ENCODE measurements around the gene RPL13A.

The RPL13A gene

DNA sequence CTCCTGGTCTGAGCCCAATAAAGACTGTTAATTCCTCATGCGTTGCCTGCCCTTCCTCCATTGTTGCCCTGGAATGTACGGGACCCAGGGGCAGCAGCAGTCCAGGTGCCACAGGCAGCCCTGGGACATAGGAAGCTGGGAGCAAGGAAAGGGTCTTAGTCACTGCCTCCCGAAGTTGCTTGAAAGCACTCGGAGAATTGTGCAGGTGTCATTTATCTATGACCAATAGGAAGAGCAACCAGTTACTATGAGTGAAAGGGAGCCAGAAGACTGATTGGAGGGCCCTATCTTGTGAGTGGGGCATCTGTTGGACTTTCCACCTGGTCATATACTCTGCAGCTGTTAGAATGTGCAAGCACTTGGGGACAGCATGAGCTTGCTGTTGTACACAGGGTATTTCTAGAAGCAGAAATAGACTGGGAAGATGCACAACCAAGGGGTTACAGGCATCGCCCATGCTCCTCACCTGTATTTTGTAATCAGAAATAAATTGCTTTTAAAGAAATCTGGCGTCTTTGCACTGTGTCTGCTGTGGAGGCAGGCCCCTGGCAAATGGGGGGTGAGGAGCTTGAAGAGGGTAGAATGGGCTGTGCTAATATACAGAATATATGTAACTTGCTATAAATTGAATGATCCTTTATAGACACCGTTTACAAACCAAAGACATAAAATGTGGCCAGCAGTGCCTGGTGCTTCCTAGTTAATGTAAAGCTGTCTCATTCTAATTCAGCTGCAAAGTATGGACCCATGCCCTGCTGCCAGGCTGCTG, 4.6 kb downstream of the RPL13A start:
- Mint-ChIP-seq H3K27ac (peak overlapping the region; percentile 91 to 98), H3K4me3 (peak overlapping the region; percentile 44 to 65), H3K9me3 (no peaks in the 10 kb centered on the region), H3K36me3 (ENCODE audit: insufficient read depth) (peaks cover 100% of the 10 kb centered on the region), H3K27me3 (no peaks in the 10 kb centered on the region), H3K4me1 (ENCODE audit: low read depth in 2 of 2) (peaks cover 43 to 52% of the 10 kb centered on the region in 2 donors)
- DNase-seq (peak in 1 of 3 experiments; percentile 12), ATAC-seq (replicated peaks) (no peak)

DNA sequence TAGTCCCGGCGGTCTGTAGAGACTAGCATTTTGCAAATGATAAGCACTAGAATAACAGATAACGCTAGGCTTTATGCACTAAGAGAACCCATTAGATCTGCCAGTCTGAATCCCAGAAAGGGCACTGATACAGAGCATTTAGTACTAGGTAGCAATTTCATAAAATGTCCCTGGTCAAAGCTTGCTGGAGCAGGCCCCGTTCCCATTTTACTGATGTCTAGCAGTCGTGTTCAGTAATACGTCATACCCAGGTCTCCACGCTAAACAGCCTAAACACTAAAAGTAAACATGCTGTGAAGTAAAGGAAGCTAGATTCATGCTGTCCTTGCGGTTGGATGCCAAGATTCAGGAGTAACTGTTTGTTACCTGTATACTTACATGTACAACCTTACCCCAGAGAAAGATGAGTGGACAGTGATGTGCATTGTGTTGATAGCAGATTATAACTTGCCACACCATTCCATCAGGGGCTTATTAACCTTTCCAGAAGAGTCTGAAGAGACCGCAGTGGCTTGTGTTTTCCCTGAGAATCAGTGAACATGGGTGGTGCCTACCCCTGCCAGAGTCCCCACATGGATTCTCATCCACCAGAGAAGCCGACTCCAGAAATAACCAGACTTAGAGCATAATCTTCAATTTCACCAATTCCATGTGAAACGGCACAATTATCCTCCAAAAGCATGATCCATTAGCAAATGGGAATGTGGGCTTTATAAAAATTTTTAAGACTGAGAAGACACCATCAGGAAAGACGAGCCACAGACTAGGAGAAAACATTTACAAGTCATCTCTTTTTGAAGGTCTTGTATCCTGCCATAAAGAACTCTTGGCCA, 5.4 kb downstream of the RPL13A start:
- Mint-ChIP-seq H3K36me3 (ENCODE audit: insufficient read depth) (peaks cover 100% of the 10 kb centered on the region), H3K9me3 (no peaks in the 10 kb centered on the region), H3K4me1 (ENCODE audit: low read depth in 2 of 2) (peaks cover 47 to 53% of the 10 kb centered on the region in 2 donors), H3K27ac (peak overlapping the region; percentile 91 to 98), H3K4me3 (peak overlapping the region; percentile 65 to 67), H3K27me3 (no peaks in the 10 kb centered on the region)
- ATAC-seq (replicated peaks) (no peak), DNase-seq (peak in 1 of 3 experiments; percentile 17)

DNA sequence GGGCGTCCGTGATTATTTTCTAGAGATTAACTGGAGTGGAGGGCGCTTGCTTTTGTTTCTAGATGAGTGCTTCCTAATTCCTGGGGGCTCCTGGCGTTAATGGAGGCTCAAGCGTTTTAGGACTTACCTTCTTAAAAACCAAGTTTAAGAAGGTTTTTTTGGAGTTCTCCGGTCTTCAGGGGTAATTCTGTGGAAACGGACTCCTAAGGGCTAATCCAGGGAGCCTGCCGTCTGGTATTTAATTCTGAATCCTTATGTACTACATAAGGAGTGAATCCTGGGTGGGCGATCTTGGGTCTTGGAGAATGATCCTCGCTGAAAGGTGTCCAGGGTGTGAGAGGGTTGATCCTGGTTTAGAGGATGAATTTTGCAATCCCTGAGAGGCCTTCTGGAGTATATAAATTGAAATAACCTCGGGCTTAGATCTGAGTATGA, 9.2 kb downstream of the RPL13A start:
- Mint-ChIP-seq H3K4me3 (peak overlapping the region; percentile 99 to 100), H3K27me3 (no peaks in the 10 kb centered on the region), H3K4me1 (ENCODE audit: low read depth in 2 of 2) (peaks cover 51 to 58% of the 10 kb centered on the region in 2 donors), H3K36me3 (ENCODE audit: insufficient read depth) (peaks cover 100% of the 10 kb centered on the region), H3K9me3 (no peaks in the 10 kb centered on the region), H3K27ac (peak overlapping the region; percentile 99 to 100)
- peak in 1 of 3 experiments; percentile 14 for DNase-seq
- ATAC-seq (replicated peaks): no peak

DNA sequence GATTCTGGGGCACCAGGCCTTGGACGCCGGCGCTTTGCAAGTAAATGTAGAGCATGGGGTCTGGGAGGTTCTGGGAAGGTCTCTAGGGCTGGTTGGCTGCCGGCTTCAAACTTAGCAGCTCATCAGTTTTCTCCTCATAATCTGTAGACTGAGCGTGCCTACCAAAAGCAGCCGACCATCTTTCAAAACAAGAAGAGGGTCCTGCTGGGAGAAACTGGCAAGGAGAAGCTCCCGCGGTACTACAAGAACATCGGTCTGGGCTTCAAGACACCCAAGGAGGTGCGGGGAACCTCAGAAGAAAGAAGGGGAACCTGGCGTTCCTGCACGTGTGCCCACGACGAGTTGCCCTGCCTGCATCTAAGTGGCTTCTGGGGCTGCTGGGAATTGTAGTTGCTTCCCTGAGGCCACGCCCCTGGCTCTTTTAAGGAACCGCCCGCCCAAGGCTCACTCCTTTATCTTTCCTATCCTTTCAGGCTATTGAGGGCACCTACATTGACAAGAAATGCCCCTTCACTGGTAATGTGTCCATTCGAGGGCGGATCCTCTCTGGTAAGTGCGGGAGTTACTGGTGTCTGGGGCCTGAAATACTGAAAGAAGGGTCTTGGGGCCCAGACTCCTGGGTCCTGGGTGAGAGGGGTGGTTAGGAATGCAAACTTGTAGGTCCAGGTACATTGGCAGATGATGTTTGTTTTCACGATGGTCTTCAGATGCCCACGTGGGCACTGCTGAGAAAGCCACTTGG, 9.8 kb downstream of the RPL13A start:
- no peak for ATAC-seq (replicated peaks)
- Mint-ChIP-seq H3K9me3 (no peaks in the 10 kb centered on the region), H3K4me1 (ENCODE audit: low read depth in 2 of 2) (peaks cover 55% of the 10 kb centered on the region in 2 donors), H3K4me3 (peak overlapping the region; percentile 99 to 100), H3K27ac (peak overlapping the region; percentile 99 to 100), H3K36me3 (ENCODE audit: insufficient read depth) (peaks cover 96% of the 10 kb centered on the region), H3K27me3 (no peaks in the 10 kb centered on the region)
- DNase-seq: peak; percentile 63 to 70 (median 67)

DNA sequence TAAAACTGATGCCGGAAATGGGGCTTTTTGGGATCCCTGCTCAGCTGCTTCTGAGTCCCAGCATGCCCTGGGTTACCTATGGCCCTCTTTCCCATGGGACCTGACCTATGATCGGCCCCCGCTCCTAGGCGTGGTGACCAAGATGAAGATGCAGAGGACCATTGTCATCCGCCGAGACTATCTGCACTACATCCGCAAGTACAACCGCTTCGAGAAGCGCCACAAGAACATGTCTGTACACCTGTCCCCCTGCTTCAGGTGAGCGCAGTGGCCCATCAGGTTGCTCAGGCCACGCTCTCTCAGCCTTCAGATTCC, 10.3 kb downstream of the RPL13A start:
- Mint-ChIP-seq H3K4me1 (ENCODE audit: low read depth in 2 of 2) (peaks cover 56 to 57% of the 10 kb centered on the region in 2 donors), H3K4me3 (peak overlapping the region; percentile 99 to 100), H3K36me3 (ENCODE audit: insufficient read depth) (peaks cover 91% of the 10 kb centered on the region), H3K9me3 (no peaks in the 10 kb centered on the region), H3K27me3 (no peaks in the 10 kb centered on the region), H3K27ac (peak overlapping the region; percentile 99 to 100)
- no peak for ATAC-seq (replicated peaks)
- no peak for DNase-seq

DNA sequence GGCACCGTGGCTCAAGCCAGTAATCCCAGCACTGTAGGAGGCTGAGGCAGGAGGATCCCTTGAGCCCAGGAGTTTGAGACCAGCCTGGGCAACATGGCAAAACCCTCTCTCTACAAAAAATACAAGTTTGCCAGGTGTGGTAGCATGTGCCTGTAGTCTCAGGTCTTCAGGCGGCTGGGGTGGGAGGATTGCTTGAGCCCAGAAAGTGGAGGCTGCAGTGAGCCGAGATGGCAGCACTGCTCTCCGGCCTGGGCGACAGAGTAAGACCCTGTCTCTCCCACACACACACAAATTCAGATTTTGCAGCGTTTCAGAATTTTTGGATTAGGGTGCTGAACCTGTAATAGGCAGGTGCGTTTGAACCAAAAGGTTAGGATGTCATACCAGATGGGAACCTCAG, 11.1 kb downstream of the RPL13A start:
- peak overlapping the region; percentile 99 to 100 for H3K27ac Mint-ChIP-seq
- peaks cover 84% of the 10 kb centered on the region for H3K36me3 Mint-ChIP-seq (ENCODE audit: insufficient read depth)
- DNase-seq (peak in 1 of 3 experiments; percentile 14), ATAC-seq (replicated peaks) (no peak)
- H3K4me3 Mint-ChIP-seq: peak overlapping the region; percentile 99 to 100
- peaks cover 55 to 56% of the 10 kb centered on the region in 2 donors for H3K4me1 Mint-ChIP-seq (ENCODE audit: low read depth in 2 of 2)
- no peaks in the 10 kb centered on the region for H3K27me3 Mint-ChIP-seq
- H3K9me3 Mint-ChIP-seq: no peaks in the 10 kb centered on the region

DNA sequence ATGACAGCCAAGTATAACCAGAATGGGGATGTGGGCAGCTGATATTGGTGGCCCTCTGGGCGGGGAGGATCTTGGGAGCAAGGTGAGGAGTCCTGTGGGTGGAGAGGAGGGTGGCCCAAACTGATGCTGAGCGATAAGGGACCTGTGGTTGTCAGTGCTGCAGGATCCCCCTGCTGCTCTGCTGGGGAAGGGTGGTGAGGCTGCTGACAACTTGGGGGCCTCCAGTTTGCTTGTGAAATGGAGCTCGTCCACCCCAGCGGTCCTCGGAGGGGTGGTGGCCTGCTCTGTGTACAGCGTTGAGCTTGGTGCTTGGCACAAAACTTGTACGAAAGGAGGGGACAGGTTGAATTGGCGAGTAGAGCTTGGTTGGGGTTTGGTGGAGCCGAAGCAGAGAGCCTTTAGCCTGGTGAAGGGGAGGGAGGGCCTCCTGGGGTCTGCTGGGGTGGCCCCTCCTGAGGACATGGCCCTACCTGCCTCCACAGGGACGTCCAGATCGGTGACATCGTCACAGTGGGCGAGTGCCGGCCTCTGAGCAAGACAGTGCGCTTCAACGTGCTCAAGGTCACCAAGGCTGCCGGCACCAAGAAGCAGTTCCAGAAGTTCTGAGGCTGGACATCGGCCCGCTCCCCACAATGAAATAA, 11.7 kb downstream of the RPL13A start:
- peaks cover 53 to 56% of the 10 kb centered on the region in 2 donors for H3K4me1 Mint-ChIP-seq (ENCODE audit: low read depth in 2 of 2)

DNA sequence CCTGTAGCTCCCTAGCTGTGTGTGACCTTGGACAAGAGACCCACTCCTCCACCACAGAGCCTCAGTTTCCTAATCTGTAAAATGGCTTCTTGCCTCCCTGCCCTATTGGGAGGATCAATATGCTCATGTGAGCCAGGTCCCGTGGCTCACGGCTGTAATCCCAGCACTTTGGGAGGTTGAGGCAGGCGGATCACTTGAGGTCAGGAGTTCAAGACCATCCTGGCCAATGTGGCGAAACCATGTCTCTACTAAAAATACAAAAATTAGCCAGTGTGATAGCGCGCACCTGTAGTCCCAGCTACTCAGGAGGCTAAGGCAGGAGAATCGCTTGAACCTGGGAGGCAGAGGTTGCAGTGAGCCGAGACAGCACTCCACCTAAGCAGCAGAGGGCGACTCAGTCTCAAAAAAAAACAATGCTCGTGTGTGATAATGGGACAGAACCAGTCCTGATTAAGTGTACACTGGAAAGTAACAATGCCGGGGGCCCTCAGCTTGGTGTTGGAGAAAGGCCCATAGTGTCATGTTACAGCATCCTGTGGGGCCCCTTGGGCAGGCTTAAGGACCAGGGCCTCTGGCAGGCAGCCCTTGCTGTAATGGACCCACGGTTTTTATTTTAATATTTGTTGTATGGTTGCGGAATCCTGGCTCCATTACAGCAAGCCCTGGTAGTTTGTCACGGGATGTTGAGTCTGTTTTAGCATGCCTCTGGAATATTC, 15.6 kb downstream of the RPL13A start:
- DNase-seq: peak in 2 of 3 experiments; percentile 42 to 52
- Mint-ChIP-seq H3K4me1 (ENCODE audit: low read depth in 2 of 2) (peaks cover 42 to 44% of the 10 kb centered on the region in 2 donors), H3K9me3 (no peaks in the 10 kb centered on the region), H3K36me3 (ENCODE audit: insufficient read depth) (peaks cover 38% of the 10 kb centered on the region), H3K27ac (peak overlapping the region; percentile 99 to 100), H3K4me3 (peak overlapping the region in 1 of 2 donors; percentile 12), H3K27me3 (no peaks in the 10 kb centered on the region)
- no peak for ATAC-seq (replicated peaks)

More for the DNA sequence above, 11.7 kb downstream of the RPL13A start:
- no peak for ATAC-seq (replicated peaks)
- H3K36me3 Mint-ChIP-seq (ENCODE audit: insufficient read depth): peaks cover 77% of the 10 kb centered on the region
- peak overlapping the region; percentile 99 to 100 for H3K27ac Mint-ChIP-seq
- peak overlapping the region; percentile 99 to 100 for H3K4me3 Mint-ChIP-seq
- peak; percentile 23 to 48 (median 44) for DNase-seq
- no peaks in the 10 kb centered on the region for H3K9me3 Mint-ChIP-seq
- no peaks in the 10 kb centered on the region for H3K27me3 Mint-ChIP-seq

DNA sequence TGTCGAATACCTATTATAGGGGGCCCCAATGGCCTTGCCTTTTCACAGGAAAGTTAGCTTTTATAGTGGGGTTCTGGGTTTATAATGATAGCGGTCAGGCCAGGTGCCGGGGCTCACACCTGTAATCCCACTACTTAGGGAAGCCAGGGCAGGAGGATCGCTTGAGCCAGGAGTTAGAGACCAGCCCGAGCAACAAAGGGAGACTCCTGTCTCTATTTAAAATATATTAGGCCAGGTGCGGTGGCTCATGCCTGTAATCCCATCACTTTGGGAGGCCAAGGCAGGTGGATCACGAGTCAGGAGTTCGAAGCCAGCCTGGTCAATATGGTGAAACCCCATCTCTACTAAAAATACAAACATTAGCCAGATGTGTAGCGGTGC, 16.2 kb downstream of the RPL13A start:
- Mint-ChIP-seq H3K4me1 (ENCODE audit: low read depth in 2 of 2) (peaks cover 38% of the 10 kb centered on the region in 2 donors), H3K27ac (peak overlapping the region in 1 of 2 donors; percentile 99), H3K36me3 (ENCODE audit: insufficient read depth) (peaks cover 33% of the 10 kb centered on the region)

DNA sequence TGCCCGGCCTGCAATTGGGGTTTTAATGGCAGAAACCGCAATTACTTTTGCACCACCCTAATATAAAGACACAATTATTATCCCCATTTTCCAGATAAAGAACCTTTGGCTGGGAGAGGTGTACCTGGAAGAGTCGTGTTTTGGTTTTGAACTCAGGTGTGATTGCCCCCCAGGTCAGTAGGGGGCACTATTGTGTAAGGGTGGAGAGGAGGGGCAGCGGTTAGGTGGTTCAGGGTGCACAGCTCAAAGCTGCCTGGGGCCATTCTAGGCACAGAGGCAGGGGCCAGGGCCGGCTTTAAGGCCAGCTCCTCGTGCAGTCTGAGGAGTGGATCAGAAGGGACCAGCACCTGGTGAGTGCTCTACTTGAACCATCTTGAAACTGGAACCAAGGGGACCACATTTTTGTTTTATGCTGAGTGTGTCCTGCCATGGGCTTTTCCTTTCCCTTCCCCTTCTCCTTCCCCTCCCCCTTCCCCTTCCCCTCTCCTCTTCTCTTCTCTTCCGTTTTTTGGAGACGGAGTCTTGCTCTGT, 19.2 kb downstream of the RPL13A start:
- H3K4me1 Mint-ChIP-seq (ENCODE audit: low read depth in 2 of 2): peaks cover 24% of the 10 kb centered on the region in 2 donors
- no peaks in the 10 kb centered on the region for H3K9me3 Mint-ChIP-seq
- no peak overlapping the region for H3K27ac Mint-ChIP-seq
- ATAC-seq (replicated peaks): peak; percentile 84
- H3K27me3 Mint-ChIP-seq: no peaks in the 10 kb centered on the region
- peaks cover 3% of the 10 kb centered on the region for H3K36me3 Mint-ChIP-seq (ENCODE audit: insufficient read depth)
- H3K4me3 Mint-ChIP-seq: no peak overlapping the region
- DNase-seq: peak; percentile 72 to 77 (median 73)

More for the DNA sequence above, 16.2 kb downstream of the RPL13A start:
- H3K9me3 Mint-ChIP-seq: no peaks in the 10 kb centered on the region
- no peaks in the 10 kb centered on the region for H3K27me3 Mint-ChIP-seq
- DNase-seq (no peak), ATAC-seq (replicated peaks) (no peak)
- no peak overlapping the region for H3K4me3 Mint-ChIP-seq

DNA sequence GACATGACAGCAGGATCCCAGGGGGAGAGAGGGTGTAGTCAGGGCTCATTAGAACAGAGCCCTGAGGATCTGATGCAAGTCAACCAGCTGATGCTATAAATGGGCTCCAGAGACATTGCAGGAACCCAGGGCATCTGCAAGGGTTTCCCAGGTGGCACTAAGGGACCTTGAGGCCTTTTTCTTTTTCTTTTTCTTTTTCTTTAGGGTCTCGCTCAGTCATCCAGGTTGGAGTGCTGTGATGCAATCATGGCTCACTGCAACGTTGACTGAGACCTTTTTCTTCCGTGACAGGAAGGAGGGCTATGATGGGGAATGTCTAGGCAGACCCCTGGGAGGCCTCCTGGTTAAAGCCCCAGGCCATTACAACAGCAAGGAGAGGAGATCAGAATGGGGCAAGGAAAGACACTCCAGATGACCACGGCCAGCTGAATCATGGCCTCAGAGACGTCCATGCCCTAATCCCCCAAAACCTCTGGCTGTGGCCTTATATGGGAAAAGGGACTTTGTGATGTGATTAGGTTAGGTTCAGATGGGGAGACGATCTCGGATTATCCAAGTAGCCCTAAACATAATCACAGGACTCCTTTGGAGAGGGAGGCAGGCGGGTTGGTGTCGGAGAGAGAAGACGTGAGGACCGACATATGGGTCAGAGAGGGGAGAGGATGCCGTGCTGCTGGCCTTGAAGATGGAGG, 20.5 kb downstream of the RPL13A start:
- no peaks in the 10 kb centered on the region for H3K9me3 Mint-ChIP-seq
- H3K27ac Mint-ChIP-seq: peak overlapping the region in 1 of 2 donors; percentile 77
- no peaks in the 10 kb centered on the region for H3K27me3 Mint-ChIP-seq
- DNase-seq (no peak), ATAC-seq (replicated peaks) (no peak)
- peaks cover 22 to 26% of the 10 kb centered on the region in 2 donors for H3K4me1 Mint-ChIP-seq (ENCODE audit: low read depth in 2 of 2)
- H3K4me3 Mint-ChIP-seq: no peak overlapping the region
- peaks cover 4% of the 10 kb centered on the region for H3K36me3 Mint-ChIP-seq (ENCODE audit: insufficient read depth)
